Erythroblast (primary cell): ENCODE measurements around the gene FUT8.
A peak's percentile ranks its signal among the peaks of the same experiment; 100 is the strongest.

Experiments used
- DNase-seq, 2 experiments: peaks; one replicate each; lab custom pipeline; 2025; lab: John Stamatoyannopoulos, UW
- GATA1 ChIP-seq: IDR thresholded peaks from 2 replicates; pipeline ENCODE4 v1.6.1; 2011; ENCODE audit warnings: low read depth, mild to moderate bottlenecking, control low read depth, low read length, moderate library complexity
- POLR2A ChIP-seq: IDR thresholded peaks from 2 replicates; pipeline ENCODE4 v1.6.1; 2011; ENCODE audit warnings: mild to moderate bottlenecking, low read length

Gene FUT8

GRCh38 chr14:65748796-65749195, 336.3 kb downstream of the FUT8 start:
- DNase-seq, result no peak
- TF ChIP-seq POLR2A (no peak), GATA1 (no peak)

GRCh38 chr14:65749287-65749686, 336.8 kb downstream of the FUT8 start:
- TF ChIP-seq GATA1 (no peak), POLR2A (no peak)

GRCh38 chr14:65750906-65751305, 338.4 kb downstream of the FUT8 start:
- TF ChIP-seq GATA1 (no peak), POLR2A (no peak)
- DNase-seq, result no peak

More at GRCh38 chr14:65749287-65749686, 336.8 kb downstream of the FUT8 start:
- DNase-seq, result no peak

GRCh38 chr14:65751510-65751909, 339.0 kb downstream of the FUT8 start:
- no peak for DNase-seq
- TF ChIP-seq POLR2A, result no peak
- TF ChIP-seq GATA1, result no peak

- DNase-seq, result no peak
Measured at GRCh38 chr14:65753061-65753460, 340.5 kb downstream of the FUT8 start.

GRCh38 chr14:65755331-65755730, 342.8 kb downstream of the FUT8 start:
- no peak for TF ChIP-seq GATA1
- TF ChIP-seq POLR2A, result no peak
- no peak for DNase-seq

More at GRCh38 chr14:65753061-65753460, 340.5 kb downstream of the FUT8 start:
- TF ChIP-seq POLR2A (no peak), GATA1 (no peak)

GRCh38 chr14:65756880-65757279, 344.4 kb downstream of the FUT8 start:
- TF ChIP-seq POLR2A (no peak), GATA1 (no peak)

GRCh38 chr14:65769151-65769550, 356.6 kb downstream of the FUT8 start:
- DNase-seq, result no peak
- TF ChIP-seq GATA1, result no peak
- TF ChIP-seq POLR2A, result no peak

More at GRCh38 chr14:65756880-65757279, 344.4 kb downstream of the FUT8 start:
- no peak for DNase-seq

GRCh38 chr14:65770681-65771080, 358.2 kb downstream of the FUT8 start:
- TF ChIP-seq GATA1 (no peak), POLR2A (no peak)
- DNase-seq, result no peak

GRCh38 chr14:65771271-65771670, 358.7 kb downstream of the FUT8 start:
- TF ChIP-seq POLR2A (no peak), GATA1 (no peak)

GRCh38 chr14:65772466-65772865, 359.9 kb downstream of the FUT8 start:
- TF ChIP-seq POLR2A, result no peak
- TF ChIP-seq GATA1, result no peak

More at GRCh38 chr14:65771271-65771670, 358.7 kb downstream of the FUT8 start:
- no peak for DNase-seq

GRCh38 chr14:65772921-65773574, 360.5 kb downstream of the FUT8 start:
- DNase-seq, result no peak
- TF ChIP-seq POLR2A, result no peak
- no peak for TF ChIP-seq GATA1

More at GRCh38 chr14:65772466-65772865, 359.9 kb downstream of the FUT8 start:
- no peak for DNase-seq

GRCh38 chr14:65774041-65774440, 361.5 kb downstream of the FUT8 start:
- TF ChIP-seq POLR2A (no peak), GATA1 (no peak)
- no peak for DNase-seq

GRCh38 chr14:65776193-65776852, 363.8 kb downstream of the FUT8 start:
- DNase-seq, result peak; percentile 39 to 70
- no peak for TF ChIP-seq POLR2A
- TF ChIP-seq GATA1, result no peak

- TF ChIP-seq GATA1 (no peak), POLR2A (no peak)
- DNase-seq, result no peak
Measured at GRCh38 chr14:65780566-65780965, 368.0 kb downstream of the FUT8 start.
